ENCODE data around the gene WDR35.

The WDR35 gene

DNA sequence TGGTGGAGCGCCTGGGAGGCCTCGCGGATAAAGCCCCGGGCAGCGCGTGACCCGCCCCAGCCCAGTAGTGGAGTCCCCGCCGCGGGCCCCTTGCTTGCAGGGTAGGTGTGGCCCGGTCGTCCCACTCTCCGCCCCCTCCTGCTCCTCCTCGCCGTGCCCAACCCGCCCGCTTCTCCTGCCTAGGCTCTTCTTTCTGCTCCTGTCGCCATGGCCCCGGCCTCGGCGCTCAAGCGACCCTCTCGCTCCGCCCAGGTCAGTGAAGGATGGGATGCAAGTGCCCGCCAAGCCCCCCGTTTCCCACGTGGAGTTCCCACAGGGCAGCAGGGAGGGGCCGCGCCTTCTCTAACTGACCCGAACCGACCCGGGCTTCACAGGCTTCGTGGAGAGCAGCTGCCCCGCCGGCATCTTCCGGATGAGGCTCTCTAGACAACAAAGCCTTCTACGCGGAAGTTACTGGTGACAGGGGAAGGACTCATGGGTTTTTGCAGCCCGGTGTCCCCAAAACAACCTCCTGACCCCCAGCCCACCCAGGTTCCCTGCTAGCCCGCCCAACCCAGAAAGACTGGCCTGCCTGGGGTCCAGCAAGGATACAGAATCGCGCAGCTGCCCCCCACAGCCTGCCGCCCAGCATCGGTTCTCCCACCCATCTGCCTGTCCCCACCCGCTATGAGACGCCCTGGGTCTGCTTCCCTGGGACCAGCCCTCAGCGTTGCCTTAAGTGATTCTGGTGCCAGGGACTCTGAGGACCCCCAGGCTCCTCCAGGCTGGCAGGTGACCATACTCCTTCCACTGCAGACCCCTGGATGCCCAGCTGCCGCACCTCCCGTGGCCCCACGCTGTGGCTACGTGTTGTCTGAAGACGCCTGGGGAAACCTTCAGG lies 121.0 kb downstream of the WDR35 start:
- DNase-seq = peak; percentile 28 to 77 (median 52)

DNA sequence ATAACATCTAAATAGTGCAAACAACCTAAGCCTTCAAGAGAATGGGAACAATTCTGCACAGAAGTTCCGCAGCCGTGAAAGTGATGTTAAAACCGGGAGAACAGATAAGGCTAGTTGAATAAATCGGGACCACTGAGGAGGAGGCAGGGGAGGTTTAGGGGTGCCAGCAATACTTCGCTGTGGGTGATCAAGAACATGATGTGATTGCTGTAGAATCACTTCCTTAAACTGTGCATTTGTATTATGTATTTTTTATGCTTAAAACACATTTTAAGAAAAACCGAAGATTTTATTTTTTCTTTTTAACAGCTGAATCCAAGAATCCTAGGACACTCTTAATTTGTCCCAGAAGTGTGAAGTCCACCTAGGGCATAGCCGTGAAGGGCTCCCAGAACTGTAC lies 121.7 kb downstream of the WDR35 start:
- DNase-seq = no peak

DNA sequence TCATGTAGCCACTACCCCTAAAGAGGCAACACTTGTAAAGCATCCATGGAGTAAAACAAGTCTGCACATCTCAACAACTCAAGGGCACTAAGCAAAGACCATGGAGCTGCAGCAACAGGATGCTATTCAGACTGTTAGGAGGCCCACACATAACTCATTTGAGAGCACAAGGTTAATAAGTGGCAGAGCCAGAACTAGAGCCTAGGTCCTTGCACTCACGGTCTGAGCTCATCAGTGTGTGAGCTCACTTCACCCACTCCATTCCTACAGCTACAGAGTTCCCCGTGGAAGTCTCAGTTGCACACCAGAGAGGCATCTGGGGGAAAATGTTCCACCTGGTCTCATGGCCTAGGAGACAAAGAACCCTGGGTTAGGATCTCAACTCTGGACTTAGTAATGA lies 123.1 kb downstream of the WDR35 start:
- no peak for DNase-seq

DNA sequence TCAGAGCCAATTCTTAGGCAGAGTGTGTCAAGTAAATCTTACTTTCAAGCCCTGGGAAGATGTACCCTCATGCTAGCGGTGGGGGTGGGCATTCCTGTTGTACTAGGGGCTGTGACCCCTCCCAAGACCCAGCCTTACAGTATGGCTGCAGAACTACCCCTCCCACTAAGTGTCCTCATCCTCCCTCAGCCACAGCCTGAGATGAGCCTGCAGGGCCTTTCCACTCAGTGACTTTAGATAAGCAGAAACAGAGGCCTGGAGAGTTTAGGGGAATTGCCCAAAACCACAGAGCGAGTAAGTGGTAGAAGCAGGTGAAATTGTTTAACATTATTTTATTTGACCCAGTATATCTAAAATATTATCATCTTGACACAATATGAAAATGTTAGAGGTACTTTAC lies 124.8 kb downstream of the WDR35 start:
- no peak for DNase-seq

DNA sequence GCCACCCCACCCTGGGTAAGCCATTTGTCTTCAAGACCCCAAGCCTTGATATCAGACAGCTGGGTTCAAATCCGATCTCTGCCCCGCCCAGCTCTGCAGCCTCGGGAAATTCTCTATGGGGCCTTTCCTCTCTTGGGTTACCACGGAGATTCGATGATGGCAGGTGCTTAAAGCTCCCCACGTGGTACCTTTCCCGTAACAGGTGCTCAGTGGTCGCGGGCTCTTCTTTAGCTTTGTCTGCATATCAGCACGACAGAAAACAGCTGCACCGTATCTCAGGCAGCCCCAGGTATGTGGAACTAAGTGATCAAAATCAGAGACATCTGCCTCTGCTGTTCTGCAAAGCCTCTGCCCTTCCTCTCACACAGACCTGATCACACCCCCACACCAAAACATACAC lies 125.5 kb downstream of the WDR35 start:
- DNase-seq = no peak

DNA sequence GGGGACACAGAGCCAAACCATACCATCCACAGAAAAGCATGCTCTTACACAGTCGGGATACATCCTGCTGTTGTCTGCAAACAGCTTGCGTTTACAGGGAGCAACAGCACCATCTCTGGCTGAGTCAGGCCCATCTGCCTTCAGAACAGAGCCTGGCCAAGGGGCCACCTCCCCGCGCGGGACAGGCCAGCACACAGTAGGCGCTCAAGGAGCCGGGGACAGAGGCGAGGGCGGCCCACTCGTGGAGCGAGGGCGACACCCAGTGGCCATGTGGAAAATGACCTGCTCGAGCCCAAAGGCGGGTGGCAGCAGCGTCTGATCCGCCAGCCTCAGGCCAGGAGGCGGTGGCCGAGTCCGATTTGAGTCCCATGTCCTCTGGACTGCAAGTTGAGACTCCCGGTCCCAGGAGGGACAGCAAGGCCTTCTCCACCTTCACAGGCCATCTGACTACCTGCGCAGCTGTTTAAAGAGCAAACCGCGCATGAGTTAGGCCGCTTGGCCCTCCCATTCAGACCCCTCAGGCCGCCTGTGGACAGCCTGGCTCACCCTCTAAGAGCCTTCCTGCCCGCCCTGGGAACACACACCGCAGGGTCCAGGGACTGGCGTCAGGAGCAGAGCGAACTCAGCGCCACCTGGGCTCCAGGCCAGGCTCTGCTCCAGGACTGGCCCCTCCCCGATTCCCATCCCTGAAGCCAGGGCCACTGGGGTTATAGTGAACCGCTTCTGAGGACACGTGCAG lies 126.4 kb downstream of the WDR35 start:
- peak; percentile 34 to 56 (median 53) for DNase-seq

DNA sequence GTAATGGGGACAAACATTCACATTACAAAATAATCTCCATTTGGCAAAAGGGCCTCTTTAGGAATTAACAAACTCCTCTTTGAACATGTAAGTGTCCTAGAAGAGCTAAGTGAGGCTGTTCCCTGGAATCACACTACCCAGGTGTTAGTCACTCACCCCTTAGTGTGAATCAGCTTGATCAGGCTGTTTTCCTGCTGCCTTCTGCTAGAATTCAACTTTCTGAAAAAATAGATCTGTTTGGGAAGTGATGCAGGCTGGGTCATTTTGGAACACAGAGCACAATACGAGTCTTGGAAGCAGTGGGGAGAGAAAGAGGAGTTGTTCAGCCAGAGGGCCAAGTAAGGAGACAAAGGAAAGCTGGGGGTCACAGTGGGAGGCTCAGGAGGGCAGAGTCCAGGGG lies 128.1 kb downstream of the WDR35 start:
- no peak for DNase-seq

Data from T-helper 2 cell (primary cell).